GM23338 (cell line): ENCODE measurements around the gene SNX3. TPM values are rescaled to one million over a fixed set of nuclear protein-coding genes. Genes with fewer than 3 reads are reported as not detected.
"Not testable (repeated sequence)": the region's sequence is repeated elsewhere in the genome, so short reads cannot be mapped to it uniquely, and the experiment has no call there.

ENCODE experiments used
- ATAC-seq: fragments of 200-7000 bp; cut with Tn5 transposase; 3 replicates; pipeline ENCODE4 v1.9.1; 2020
- DNase-seq: peaks from one replicate; pipeline ENCODE4 v3.0.0-alpha.2; 2015; ENCODE audit warnings: low spot score
- H2AFZ ChIP-seq: fragments of 200-600 bp; sonication (generic); 2 replicates; pipeline ENCODE4 v1.8.0; 2016; ENCODE audit warnings: antibody characterized with exemption, mild to moderate bottlenecking, moderate library complexity
- H3F3A ChIP-seq: fragments of 200-600 bp; sonication (generic); replicated peaks from 2 replicates; pipeline ENCODE4 v1.8.0; 2017; ENCODE audit warnings: antibody characterized with exemption, mixed run types, low read depth
- H3K27ac ChIP-seq: fragments of 200-600 bp; sonication (generic); 2 replicates; pipeline ENCODE4 v1.6.1; 2016; ENCODE audit warnings: low read depth
- H3K27me3 ChIP-seq: fragments of 200-600 bp; sonication (generic); 2 replicates; pipeline ENCODE4 v1.8.0; 2016; ENCODE audit warnings: mild to moderate bottlenecking, mixed run types, moderate library complexity; ENCODE audit not compliant: insufficient read depth
- H3K36me3 ChIP-seq: fragments of 200-600 bp; sonication (generic); 2 replicates; pipeline ENCODE4 v1.8.0; 2016; ENCODE audit warnings: mild to moderate bottlenecking; ENCODE audit not compliant: insufficient read depth
- H3K4me1 ChIP-seq: fragments of 200-600 bp; sonication (generic); 2 replicates; pipeline ENCODE4 v1.8.0; 2016; ENCODE audit warnings: mild to moderate bottlenecking, moderate library complexity; ENCODE audit not compliant: insufficient read depth
- H3K4me2 ChIP-seq: fragments of 200-600 bp; sonication (generic); 2 replicates; pipeline ENCODE4 v1.7.1; 2017; ENCODE audit warnings: mixed run types
- H3K4me3 ChIP-seq: fragments of 200-600 bp; sonication (generic); 2 replicates; pipeline ENCODE4 v1.6.1; 2016; ENCODE audit warnings: mixed run types
- H3K79me2 ChIP-seq: fragments of 200-600 bp; sonication (generic); replicated peaks from 2 replicates; pipeline ENCODE4 v1.8.0; 2017; ENCODE audit warnings: mild to moderate bottlenecking; ENCODE audit not compliant: insufficient read depth
- H3K9me2 ChIP-seq: fragments of 200-600 bp; sonication (generic); 2 replicates; pipeline ENCODE4 v1.8.0; 2017; ENCODE audit not compliant: insufficient read depth
- H4K20me1 ChIP-seq: fragments of 200-600 bp; sonication (generic); replicated peaks from 2 replicates; pipeline ENCODE4 v1.8.0; 2017; ENCODE audit warnings: mild to moderate bottlenecking; ENCODE audit not compliant: insufficient read depth
- H3K27ac Mint-ChIP-seq: 2 replicates; pipeline ENCODE4 v1.8.0; 2020; ENCODE audit warnings: inconsistent platforms, mild to moderate bottlenecking, moderate library complexity, mixed read lengths
- H3K27me3 Mint-ChIP-seq: 3 replicates; pipeline ENCODE4 v1.8.0; 2022; ENCODE audit warnings: low read depth, mild to moderate bottlenecking, moderate library complexity, mixed read lengths, inconsistent platforms; ENCODE audit not compliant: insufficient read depth, poor library complexity
- H3K36me3 Mint-ChIP-seq: 3 replicates; pipeline ENCODE4 v1.8.0; 2021; ENCODE audit warnings: low read depth, mild to moderate bottlenecking, inconsistent platforms, moderate library complexity, mixed read lengths
- H3K4me1 Mint-ChIP-seq: 3 replicates; pipeline ENCODE4 v1.8.0; 2020; ENCODE audit warnings: mild to moderate bottlenecking, inconsistent platforms, mixed read lengths
- H3K4me3 Mint-ChIP-seq: 3 replicates; pipeline ENCODE4 v1.8.0; 2021; ENCODE audit warnings: moderate library complexity, mild to moderate bottlenecking, inconsistent platforms, mixed read lengths
- H3K9me3 Mint-ChIP-seq: 3 replicates; pipeline ENCODE4 v1.8.0; 2020; ENCODE audit warnings: moderate library complexity, mild to moderate bottlenecking, inconsistent platforms, mixed read lengths
- CREB1 ChIP-seq: fragments of 250-450 bp; sonication (Bioruptor Pico); IDR thresholded peaks from 2 replicates; pipeline ENCODE4 v1.5.0; 2020; ENCODE audit warnings: low read depth, mild to moderate bottlenecking, moderate library complexity
- EZH2 ChIP-seq: fragments of 200-600 bp; sonication (generic); IDR thresholded peaks from one replicate; pipeline ENCODE4 v1.8.0; 2017; ENCODE audit warnings: antibody characterized with exemption, mild to moderate bottlenecking, low read depth; ENCODE audit not compliant: unreplicated experiment
- EZH2phosphoT487 ChIP-seq: fragments of 200-600 bp; sonication (generic); IDR thresholded peaks from one replicate; pipeline ENCODE4 v1.8.1; 2018; ENCODE audit warnings: antibody characterized with exemption; ENCODE audit not compliant: unreplicated experiment
- JUNB ChIP-seq: IDR thresholded peaks from one replicate; pipeline ENCODE4 v1.6.1; 2016; ENCODE audit warnings: antibody characterized with exemption; ENCODE audit not compliant: unreplicated experiment
- NANOG ChIP-seq: IDR thresholded peaks from 2 replicates; pipeline ENCODE4 v1.6.1; 2016; ENCODE audit warnings: antibody characterized with exemption, borderline replicate concordance
- POLR2AphosphoS5 ChIP-seq: IDR thresholded peaks from 2 replicates; pipeline ENCODE4 v1.6.1; 2016; ENCODE audit warnings: antibody characterized with exemption, low read depth
- STAT1 ChIP-seq: IDR thresholded peaks from one replicate; pipeline ENCODE4 v1.6.1; 2016; ENCODE audit warnings: antibody characterized with exemption; ENCODE audit not compliant: unreplicated experiment
- ZNF114 ChIP-seq: fragments of 250-450 bp; sonication (Bioruptor Pico); IDR thresholded peaks from 2 replicates; pipeline ENCODE4 v1.5.0; 2020; ENCODE audit warnings: mild to moderate bottlenecking, moderate library complexity
- ZNF331 ChIP-seq: fragments of 250-450 bp; sonication (Bioruptor Pico); IDR thresholded peaks from 2 replicates; pipeline ENCODE4 v1.5.0; 2020; ENCODE audit warnings: low read depth, mild to moderate bottlenecking, moderate library complexity
- polyA plus RNA-seq: library from polyadenylated mRNA; unstranded; fragments of >200 nt; fragmentation: Nextera tagmentation; extraction: Ambion mirVana; gene quantifications from 2 replicates; pipeline ENCODE4 v1.2.1, GENCODE V29; 2016
- total RNA-seq: library from RNA; depleted of rRNA; stranded (reverse); fragments of >200 nt; shearing (Covaris generic); gene quantifications from 2 replicates; pipeline ENCODE4 v1.2.3, GENCODE V29; 2014
- TF ChIP-seq, protein P1 (sequence below), 2 experiments: fragments of 200-600 bp in 1 of 2; sonication (generic) in 1 of 2; conservative IDR thresholded peaks; 2 replicates each; pipeline versions ENCODE4 v1.5.1 to v1.6.1; 2016 to 2017; ENCODE audit warnings: antibody characterized with exemption in 2 of 2, low read depth in 2 of 2, mild to moderate bottlenecking in 2 of 2, moderate library complexity in 1 of 2
- TF ChIP-seq, protein P2 (sequence below): IDR thresholded peaks from one replicate; pipeline ENCODE4 v1.6.1; 2018; ENCODE audit warnings: antibody characterized with exemption; ENCODE audit not compliant: unreplicated experiment
- TF ChIP-seq, protein P3 (sequence below): IDR thresholded peaks from 2 replicates; pipeline ENCODE4 v1.6.1; 2016; ENCODE audit warnings: antibody characterized with exemption

The SNX3 gene
- total and polyA plus RNA-seq, 2 experiments from 2014 or later, result 87.2 to 123 TPM

DNA sequence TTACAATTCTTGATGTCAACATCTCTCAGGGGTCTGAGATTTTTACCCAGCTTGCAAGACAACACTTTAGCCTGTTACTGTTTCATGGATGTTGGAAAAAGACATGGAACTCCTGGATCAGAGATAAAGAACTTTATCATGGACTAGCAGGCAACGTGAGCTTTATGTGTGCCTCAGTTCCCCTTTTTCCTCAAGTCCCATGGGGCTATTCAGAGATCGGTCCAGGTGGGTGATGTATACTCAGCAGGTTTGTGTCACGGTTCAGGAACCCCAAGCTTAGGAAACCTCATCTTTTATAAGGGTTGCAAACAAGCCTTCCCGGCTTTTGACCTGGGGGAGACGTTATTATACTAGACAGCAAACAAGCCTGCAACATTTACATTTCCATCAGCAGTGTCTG is 49.0 kb upstream of the SNX3 start (continued):
- TF ChIP-seq, protein P1, sequence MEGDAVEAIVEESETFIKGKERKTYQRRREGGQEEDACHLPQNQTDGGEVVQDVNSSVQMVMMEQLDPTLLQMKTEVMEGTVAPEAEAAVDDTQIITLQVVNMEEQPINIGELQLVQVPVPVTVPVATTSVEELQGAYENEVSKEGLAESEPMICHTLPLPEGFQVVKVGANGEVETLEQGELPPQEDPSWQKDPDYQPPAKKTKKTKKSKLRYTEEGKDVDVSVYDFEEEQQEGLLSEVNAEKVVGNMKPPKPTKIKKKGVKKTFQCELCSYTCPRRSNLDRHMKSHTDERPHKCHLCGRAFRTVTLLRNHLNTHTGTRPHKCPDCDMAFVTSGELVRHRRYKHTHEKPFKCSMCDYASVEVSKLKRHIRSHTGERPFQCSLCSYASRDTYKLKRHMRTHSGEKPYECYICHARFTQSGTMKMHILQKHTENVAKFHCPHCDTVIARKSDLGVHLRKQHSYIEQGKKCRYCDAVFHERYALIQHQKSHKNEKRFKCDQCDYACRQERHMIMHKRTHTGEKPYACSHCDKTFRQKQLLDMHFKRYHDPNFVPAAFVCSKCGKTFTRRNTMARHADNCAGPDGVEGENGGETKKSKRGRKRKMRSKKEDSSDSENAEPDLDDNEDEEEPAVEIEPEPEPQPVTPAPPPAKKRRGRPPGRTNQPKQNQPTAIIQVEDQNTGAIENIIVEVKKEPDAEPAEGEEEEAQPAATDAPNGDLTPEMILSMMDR (conservative IDR thresholded peaks at IDR 0.05; ENCODE audit: low read depth in 2 of 2), result no peak
- TF ChIP-seq POLR2AphosphoS5 (no peak), STAT1 (no peak), JUNB (no peak), ZNF114 (CRISPR knock-in tag) (no peak), NANOG (no peak), ZNF331 (CRISPR knock-in tag) (no peak), EZH2phosphoT487 (no peak), EZH2 (no peak)
- TF ChIP-seq, protein P2, sequence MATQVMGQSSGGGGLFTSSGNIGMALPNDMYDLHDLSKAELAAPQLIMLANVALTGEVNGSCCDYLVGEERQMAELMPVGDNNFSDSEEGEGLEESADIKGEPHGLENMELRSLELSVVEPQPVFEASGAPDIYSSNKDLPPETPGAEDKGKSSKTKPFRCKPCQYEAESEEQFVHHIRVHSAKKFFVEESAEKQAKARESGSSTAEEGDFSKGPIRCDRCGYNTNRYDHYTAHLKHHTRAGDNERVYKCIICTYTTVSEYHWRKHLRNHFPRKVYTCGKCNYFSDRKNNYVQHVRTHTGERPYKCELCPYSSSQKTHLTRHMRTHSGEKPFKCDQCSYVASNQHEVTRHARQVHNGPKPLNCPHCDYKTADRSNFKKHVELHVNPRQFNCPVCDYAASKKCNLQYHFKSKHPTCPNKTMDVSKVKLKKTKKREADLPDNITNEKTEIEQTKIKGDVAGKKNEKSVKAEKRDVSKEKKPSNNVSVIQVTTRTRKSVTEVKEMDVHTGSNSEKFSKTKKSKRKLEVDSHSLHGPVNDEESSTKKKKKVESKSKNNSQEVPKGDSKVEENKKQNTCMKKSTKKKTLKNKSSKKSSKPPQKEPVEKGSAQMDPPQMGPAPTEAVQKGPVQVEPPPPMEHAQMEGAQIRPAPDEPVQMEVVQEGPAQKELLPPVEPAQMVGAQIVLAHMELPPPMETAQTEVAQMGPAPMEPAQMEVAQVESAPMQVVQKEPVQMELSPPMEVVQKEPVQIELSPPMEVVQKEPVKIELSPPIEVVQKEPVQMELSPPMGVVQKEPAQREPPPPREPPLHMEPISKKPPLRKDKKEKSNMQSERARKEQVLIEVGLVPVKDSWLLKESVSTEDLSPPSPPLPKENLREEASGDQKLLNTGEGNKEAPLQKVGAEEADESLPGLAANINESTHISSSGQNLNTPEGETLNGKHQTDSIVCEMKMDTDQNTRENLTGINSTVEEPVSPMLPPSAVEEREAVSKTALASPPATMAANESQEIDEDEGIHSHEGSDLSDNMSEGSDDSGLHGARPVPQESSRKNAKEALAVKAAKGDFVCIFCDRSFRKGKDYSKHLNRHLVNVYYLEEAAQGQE, result no peak

DNA sequence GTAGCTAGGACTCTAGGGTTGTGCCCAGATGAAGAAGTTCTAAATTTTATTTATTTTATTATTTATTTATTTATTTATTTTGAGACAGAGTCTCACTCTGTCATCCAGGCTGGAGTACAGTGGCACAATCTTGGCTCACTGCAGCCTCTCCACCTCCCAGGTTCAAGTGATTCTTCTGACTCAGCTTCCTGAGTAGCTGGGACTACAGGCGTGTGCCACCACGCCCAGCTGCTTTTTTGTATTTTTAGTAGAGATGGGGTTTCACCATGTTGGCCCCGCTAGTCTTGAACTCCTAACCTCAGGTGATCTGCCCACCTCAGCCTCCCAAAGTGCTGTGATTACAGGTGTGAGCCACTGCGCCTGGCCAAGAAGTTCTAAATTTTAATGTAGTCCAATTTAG is 47.8 kb upstream of the SNX3 start:
- not testable (repeated sequence) for H3K4me1 ChIP-seq, H3K27me3 Mint-ChIP-seq, H3K36me3 ChIP-seq, H3K9me2 ChIP-seq, H3F3A ChIP-seq, H3K9me3 Mint-ChIP-seq, H3K27me3 ChIP-seq, H3K79me2 ChIP-seq, ATAC-seq, H3K36me3 Mint-ChIP-seq, H3K4me2 ChIP-seq, H3K27ac Mint-ChIP-seq, H2AFZ ChIP-seq, H3K4me3 ChIP-seq, DNase-seq, H3K4me3 Mint-ChIP-seq, H3K27ac ChIP-seq, H4K20me1 ChIP-seq
- H3K4me1 Mint-ChIP-seq, result peaks cover 11% of the 10 kb centered on the region; the same call in 2 of the 3 replicates

DNA sequence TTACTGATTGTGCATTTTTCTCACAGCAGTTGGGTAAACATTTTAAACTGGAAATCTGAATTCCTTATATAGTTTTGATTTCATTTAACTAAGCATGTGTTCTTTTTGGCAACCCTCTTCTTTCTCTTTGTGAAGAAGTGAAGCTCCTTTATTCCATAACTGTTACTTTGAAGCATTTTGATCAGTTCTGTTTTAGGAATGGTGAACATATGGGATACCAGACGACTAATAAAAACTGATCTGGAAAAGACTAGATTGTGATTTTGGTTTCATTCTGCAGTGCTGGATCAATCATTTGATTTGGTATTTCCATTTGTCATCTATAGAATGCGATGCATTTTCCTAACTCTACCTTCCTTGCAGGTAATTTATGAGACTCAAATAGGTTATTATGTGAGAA is 43.8 kb upstream of the SNX3 start:
- H3K4me2 ChIP-seq, result no peak overlapping the region
- no peaks in the 10 kb centered on the region for H3K27me3 ChIP-seq
- no peaks in the 10 kb centered on the region for H3F3A ChIP-seq
- H3K36me3 Mint-ChIP-seq, result peaks cover 5% of the 10 kb centered on the region
- H2AFZ ChIP-seq, result no peak overlapping the region
- H3K4me1 ChIP-seq, result peaks cover 10% of the 10 kb centered on the region; the same call in 1 of the 2 replicates
- H3K4me3 ChIP-seq, result no peak overlapping the region
- no peak overlapping the region for H3K4me3 Mint-ChIP-seq
- ATAC-seq (no peak), DNase-seq (no peak)
- no peaks in the 10 kb centered on the region for H3K36me3 ChIP-seq
- no peaks in the 10 kb centered on the region for H4K20me1 ChIP-seq
- H3K79me2 ChIP-seq, result no peaks in the 10 kb centered on the region
- peaks cover 5% of the 10 kb centered on the region; the same call in 2 of the 3 replicates for H3K9me3 Mint-ChIP-seq
- no peak overlapping the region for H3K27ac ChIP-seq
- peaks cover 2% of the 10 kb centered on the region for H3K27me3 Mint-ChIP-seq
- no peak overlapping the region for H3K27ac Mint-ChIP-seq
- H3K9me2 ChIP-seq, result peaks cover 7% of the 10 kb centered on the region; the same call in 1 of the 2 replicates
- peaks cover 11% of the 10 kb centered on the region; the same call in 2 of the 3 replicates for H3K4me1 Mint-ChIP-seq
- TF ChIP-seq EZH2, result no peak
- TF ChIP-seq ZNF331 (CRISPR knock-in tag), result no peak
- TF ChIP-seq, protein P3, sequence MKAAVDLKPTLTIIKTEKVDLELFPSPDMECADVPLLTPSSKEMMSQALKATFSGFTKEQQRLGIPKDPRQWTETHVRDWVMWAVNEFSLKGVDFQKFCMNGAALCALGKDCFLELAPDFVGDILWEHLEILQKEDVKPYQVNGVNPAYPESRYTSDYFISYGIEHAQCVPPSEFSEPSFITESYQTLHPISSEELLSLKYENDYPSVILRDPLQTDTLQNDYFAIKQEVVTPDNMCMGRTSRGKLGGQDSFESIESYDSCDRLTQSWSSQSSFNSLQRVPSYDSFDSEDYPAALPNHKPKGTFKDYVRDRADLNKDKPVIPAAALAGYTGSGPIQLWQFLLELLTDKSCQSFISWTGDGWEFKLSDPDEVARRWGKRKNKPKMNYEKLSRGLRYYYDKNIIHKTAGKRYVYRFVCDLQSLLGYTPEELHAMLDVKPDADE, result no peak
- TF ChIP-seq CREB1 (CRISPR knock-in tag), result no peak
- TF ChIP-seq EZH2phosphoT487, result no peak
- TF ChIP-seq JUNB, result no peak
- TF ChIP-seq STAT1, result no peak
- TF ChIP-seq, protein P2, result no peak
- no peak for TF ChIP-seq ZNF114 (CRISPR knock-in tag)
- TF ChIP-seq NANOG, result no peak
